SK-N-SH (cell line): ENCODE measurements around the gene NSG2. TPM values are rescaled to one million over a fixed set of nuclear protein-coding genes. Genes with fewer than 3 reads are reported as not detected.
A peak's percentile ranks its signal among the peaks of the same experiment; 100 is the strongest.
"Not testable (repeated sequence)": the region's sequence is repeated elsewhere in the genome, so short reads cannot be mapped to it uniquely, and the experiment has no call there.

Source experiments
- CTCF ChIA-PET: fragments of 300-600, 350-600 bp; formaldehyde crosslinking; extraction: SDS; loops from one replicate; lab custom pipeline; 2021; lab: Yijun Ruan, JAX
- POLR2A ChIA-PET: fragments of 350-600 bp; sonication (Branson Sonifier 250); formaldehyde crosslinking; extraction: SDS; loops from one replicate; lab custom pipeline; 2020; ENCODE audit warnings: antibody characterized with exemption, inconsistent platforms; lab: Yijun Ruan, JAX
- DNase-seq: peaks from one replicate; pipeline ENCODE4 v3.0.0; 2012
- H2AFZ ChIP-seq: fragments of 200-600 bp; sonication (generic); 2 replicates; pipeline ENCODE4 v1.8.1; 2016; ENCODE audit warnings: antibody characterized with exemption, mild to moderate bottlenecking, low read depth
- H3F3A ChIP-seq: fragments of 200-600 bp; sonication (generic); replicated peaks from 2 replicates; pipeline ENCODE3; 2016; ENCODE audit warnings: antibody characterized with exemption, mild to moderate bottlenecking; ENCODE audit not compliant: insufficient read depth
- H3K27ac ChIP-seq, 2 experiments: fragments of 200-500 bp in 1 of 2; fragments of 200-600 bp in 1 of 2; sonication (Bioruptor generic) in 1 of 2; sonication (generic), shearing (Covaris generic) in 1 of 2; 2 replicates each; pipeline versions ENCODE4 v1.5.1 to v1.6.1; 2014 to 2016; ENCODE audit warnings: low read depth in 2 of 2, inconsistent platforms in 1 of 2, low read length in 1 of 2, mild to moderate bottlenecking in 1 of 2, mixed read lengths in 1 of 2
- H3K27me3 ChIP-seq: fragments of 200-600 bp; sonication (generic), shearing (Covaris generic); 2 replicates; pipeline ENCODE4 v1.6.1; 2016; ENCODE audit warnings: mixed run types; ENCODE audit not compliant: insufficient read depth
- H3K36me3 ChIP-seq, 2 experiments: fragments of 200-500 bp in 1 of 2; fragments of 200-600 bp in 1 of 2; sonication (Bioruptor generic) in 1 of 2; sonication (generic) in 1 of 2; replicated peaks in 1 of 2; 2 replicates each; pipeline versions ENCODE3 to v1.5.1; 2014 to 2016; ENCODE audit warnings: low read length in 1 of 2, mild to moderate bottlenecking in 1 of 2; ENCODE audit not compliant: insufficient read depth in 2 of 2, control insufficient read depth in 1 of 2
- H3K4me1 ChIP-seq, 2 experiments: fragments of 200-500 bp in 1 of 2; fragments of 200-600 bp in 1 of 2; sonication (Bioruptor generic) in 1 of 2; sonication (generic), shearing (Covaris generic) in 1 of 2; 2 replicates each; pipeline versions ENCODE4 v1.5.1 to v1.6.1; 2014 to 2016; ENCODE audit warnings: low read depth in 1 of 2, low read length in 1 of 2, mixed run types in 1 of 2; ENCODE audit not compliant: insufficient read depth in 2 of 2, control insufficient read depth in 1 of 2
- H3K4me2 ChIP-seq: fragments of 200-600 bp; sonication (generic), shearing (Covaris generic); 2 replicates; pipeline ENCODE4 v1.6.1; 2017; ENCODE audit warnings: mixed run types
- H3K4me3 ChIP-seq, 2 experiments: fragments of 200-500 bp in 1 of 2; fragments of 200-600 bp in 1 of 2; sonication (Bioruptor generic) in 1 of 2; sonication (generic), shearing (Covaris generic) in 1 of 2; 2 replicates each; pipeline versions ENCODE4 v1.5.1 to v1.8.1; 2014 to 2016; ENCODE audit warnings: low read depth in 2 of 2, inconsistent platforms in 1 of 2, low read length in 1 of 2, mild to moderate bottlenecking in 1 of 2, mixed read lengths in 1 of 2, moderate library complexity in 1 of 2
- H3K79me2 ChIP-seq: fragments of 200-600 bp; sonication (generic); 2 replicates; pipeline ENCODE4 v1.8.1; 2017; ENCODE audit warnings: mild to moderate bottlenecking; ENCODE audit not compliant: insufficient read depth
- H3K9ac ChIP-seq: fragments of 200-600 bp; sonication (generic); 2 replicates; pipeline ENCODE4 v1.6.1; 2017; ENCODE audit warnings: mixed run types
- H3K9me2 ChIP-seq: fragments of 200-600 bp; sonication (generic); 2 replicates; pipeline ENCODE4 v1.6.1; 2017; ENCODE audit warnings: mixed run types
- H3K9me3 ChIP-seq: fragments of 200-600 bp; sonication (generic); 2 replicates; pipeline ENCODE4 v1.6.1; 2017; ENCODE audit warnings: mixed run types, mild to moderate bottlenecking, moderate library complexity
- H4K20me1 ChIP-seq: fragments of 200-600 bp; sonication (generic); 2 replicates; pipeline ENCODE4 v1.6.1; 2017; ENCODE audit warnings: mild to moderate bottlenecking, mixed run types; ENCODE audit not compliant: insufficient read depth
- EZH2phosphoT487 ChIP-seq: fragments of 200-600 bp; sonication (generic); IDR thresholded peaks from 2 replicates; pipeline ENCODE4 v1.6.1; 2017; ENCODE audit warnings: low read depth, mixed run types, mild to moderate bottlenecking, antibody characterized with exemption, moderate library complexity, borderline replicate concordance
- FOSL2 ChIP-seq: IDR thresholded peaks from 2 replicates; pipeline ENCODE4 v1.4.0; 2012; ENCODE audit warnings: low read depth, mild to moderate bottlenecking, moderate library complexity, borderline replicate concordance
- FOXJ3 ChIP-seq: sonication (generic); formaldehyde crosslinking; IDR thresholded peaks from 2 replicates; pipeline ENCODE4 v1.5.1; 2020; ENCODE audit warnings: mild to moderate bottlenecking, missing genetic modification reagents
- IRF3 ChIP-seq: fragments of 150-350 bp; IDR thresholded peaks from 2 replicates; pipeline ENCODE4 v1.6.1; 2016; ENCODE audit warnings: mild to moderate bottlenecking, low read depth, low read length
- RAD21 ChIP-seq: IDR thresholded peaks from 2 replicates; pipeline ENCODE4 v1.6.1; 2012; ENCODE audit warnings: mild to moderate bottlenecking, low read length
- TEAD4 ChIP-seq: IDR thresholded peaks from 2 replicates; pipeline ENCODE4 v1.4.0; 2012; ENCODE audit warnings: mild to moderate bottlenecking, borderline replicate concordance; ENCODE audit not compliant: insufficient read depth
- WGBS: methylation state at CpG from one replicate; pipeline ENCODE4 v1.1.6; 2017; ENCODE audit warnings: low lambda C conversion rate; 5-methylcytosine and 5-hydroxymethylcytosine counted together
- polyA plus RNA-seq, 3 experiments: library from polyadenylated mRNA; depleted of rRNA; stranded (reverse); fragments of >200 nt; gene quantifications; 2 replicates each; pipeline ENCODE4 v1.2.3, GENCODE V29; 2012

The NSG2 gene
- polyA plus RNA-seq, 1 of the 3 experiments (the other 2 are of a cell fraction), result 4.3 TPM

DNA sequence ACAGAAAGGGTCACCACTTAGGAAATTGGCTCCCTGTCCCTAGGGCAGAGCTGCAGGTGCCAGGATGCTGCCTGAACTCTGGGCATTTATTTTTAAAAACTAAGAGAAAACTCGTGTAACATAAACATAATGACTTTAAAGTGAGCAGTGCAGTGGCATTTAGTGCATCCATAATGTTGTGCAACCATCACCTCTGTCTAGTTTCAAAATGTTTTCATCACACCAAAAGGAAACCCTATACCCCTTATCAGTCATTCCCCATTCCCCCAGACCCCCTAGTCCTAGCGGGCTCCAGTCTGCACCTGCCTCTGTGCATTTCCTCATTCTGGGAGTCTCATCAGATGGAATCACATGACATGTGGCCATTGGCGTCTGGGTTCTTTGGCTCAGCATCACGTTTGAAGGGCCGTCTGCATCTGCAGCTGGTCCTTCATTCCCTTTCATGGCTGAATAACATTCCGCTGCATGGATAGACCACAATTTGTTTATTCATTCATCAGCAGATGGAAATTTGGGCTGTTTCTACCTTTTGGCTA lies 55.8 kb downstream of the NSG2 start:
- H4K20me1 ChIP-seq, result no peaks in the 10 kb centered on the region
- H3K4me2 ChIP-seq, result no peak overlapping the region
- DNase-seq, result no peak
- no peak for TF ChIP-seq RAD21
- no peak overlapping the region for H3K4me3 ChIP-seq
- H3K36me3 ChIP-seq, result no peaks in the 10 kb centered on the region
- ChIA-PET POLR2A (interaction anchor here (0.6 kb wide), 1 partner anchor 600 kb away, joined by 3 read pairs; no protein-coding TSS in a partner anchor), CTCF (interaction anchor here (1.1 to 2.5 kb wide), 4 partner anchors 8 to 216 kb away, joined by 3 to 10 read pairs (median 6); partner anchors contain the start of gene NSG2)
- WGBS, result 51% methylated on average over 6 of the region's 6 CpGs
- H3F3A ChIP-seq, result no peaks in the 10 kb centered on the region
- no peak overlapping the region for H2AFZ ChIP-seq
- no peaks in the 10 kb centered on the region for H3K79me2 ChIP-seq
- peaks cover 0 to 44% of the 10 kb centered on the region in 2 experiments; a peak in 1 of 4 replicates for H3K4me1 ChIP-seq
- no peaks in the 10 kb centered on the region for H3K27me3 ChIP-seq
- peak overlapping the region in 1 of 2 experiments; percentile 69; a peak in 2 of 4 replicates for H3K27ac ChIP-seq
- H3K9ac ChIP-seq, result no peak overlapping the region
- H3K9me3 ChIP-seq, result no peaks in the 10 kb centered on the region
- no peaks in the 10 kb centered on the region for H3K9me2 ChIP-seq

GRCh38 chr5:174102574-174102973 lies 57.1 kb downstream of the NSG2 start:
- H3K27me3 ChIP-seq, H3F3A ChIP-seq, H3K9me2 ChIP-seq, H3K36me3 ChIP-seq, H3K79me2 ChIP-seq, H3K27ac ChIP-seq, H2AFZ ChIP-seq, H3K9ac ChIP-seq, POLR2A ChIA-PET, DNase-seq, H3K9me3 ChIP-seq, H3K4me2 ChIP-seq, H3K4me3 ChIP-seq, H4K20me1 ChIP-seq: not testable (repeated sequence)
- CTCF ChIA-PET, result interaction anchor here (0.6 to 2.7 kb wide), 6 partner anchors 9 to 609 kb away, joined by 3 to 11 read pairs (median 6); partner anchors contain the start of gene NSG2
- 28% methylated on average over 2 of the region's 2 CpGs for WGBS
- peaks cover 0 to 38% of the 10 kb centered on the region in 2 experiments; a peak in 1 of 4 replicates for H3K4me1 ChIP-seq

GRCh38 chr5:174106997-174107655 lies 61.6 kb downstream of the NSG2 start:
- Histone ChIP-seq H3K27ac (peak overlapping the region in 1 of 2 experiments; percentile 43; a peak in 2 of 4 replicates), H3K4me3 (no peak overlapping the region; a peak in 1 of 4 replicates), H3K36me3 (no peaks in the 10 kb centered on the region), H3K27me3 (no peaks in the 10 kb centered on the region), H3K9me3 (no peaks in the 10 kb centered on the region), H3K9ac (no peak overlapping the region), H4K20me1 (no peaks in the 10 kb centered on the region), H3K4me1 (peaks cover 0 to 15% of the 10 kb centered on the region in 2 experiments; a peak in 1 of 4 replicates), H3K9me2 (no peaks in the 10 kb centered on the region), H3F3A (no peaks in the 10 kb centered on the region), H3K4me2 (no peak overlapping the region), H3K79me2 (no peaks in the 10 kb centered on the region), H2AFZ (no peak overlapping the region)
- TF ChIP-seq IRF3, result no peak
- TF ChIP-seq FOSL2, result no peak
- no peak for TF ChIP-seq FOXJ3 (CRISPR knock-in tag)
- TF ChIP-seq TEAD4, result no peak
- TF ChIP-seq EZH2phosphoT487, result no peak
- 46% methylated on average over 8 of the region's 17 CpGs for WGBS
- POLR2A ChIA-PET, result no interaction called here
- CTCF ChIA-PET, result interaction anchor here (2.0 kb wide), 1 partner anchor 210 kb away, joined by 9 read pairs; no protein-coding TSS in a partner anchor
- DNase-seq, result no peak
